Astrocyte (in vitro differentiated cells and primary cell): ENCODE results near the gene CNST. TPM values are rescaled to one million over a fixed set of nuclear protein-coding genes. Genes with fewer than 3 reads are reported as not detected.
A peak's percentile ranks its signal among the peaks of the same experiment; 100 is the strongest.

Source experiments
- DNase-seq: peaks from one replicate; pipeline ENCODE4 v3.0.0-alpha.2; 2010; ENCODE audit warnings: low read depth
- FAIRE-seq: peaks from 2 replicates; lab custom pipeline; 2011; peaks lifted over from hg19 to GRCh38; lab: Jason Lieb, UNC
- H2AFZ ChIP-seq: 2 replicates; pipeline ENCODE4 v1.6.0; 2012; ENCODE audit warnings: low read depth, low read length, inconsistent platforms
- H3K27ac ChIP-seq: 2 replicates; pipeline ENCODE4 v1.5.1; 2011; ENCODE audit warnings: low read depth, low read length, inconsistent platforms
- H3K27me3 ChIP-seq: 2 replicates; pipeline ENCODE4 v1.6.0; 2011; ENCODE audit warnings: low read length, inconsistent platforms; ENCODE audit not compliant: insufficient read depth
- H3K36me3 ChIP-seq: 2 replicates; pipeline ENCODE4 v1.5.1; 2011; ENCODE audit warnings: low read length, inconsistent platforms; ENCODE audit not compliant: insufficient read depth
- H3K4me1 ChIP-seq: 2 replicates; pipeline ENCODE4 v1.5.1; 2011; ENCODE audit warnings: low read length, inconsistent platforms; ENCODE audit not compliant: insufficient read depth
- H3K4me2 ChIP-seq: 2 replicates; pipeline ENCODE4 v1.6.0; 2012; ENCODE audit warnings: low read length, inconsistent platforms
- H3K4me3 ChIP-seq: 2 replicates; pipeline ENCODE4 v1.5.1; 2011; ENCODE audit warnings: low read depth, mild to moderate bottlenecking, low read length, inconsistent platforms; ENCODE audit not compliant: insufficient read depth
- H3K79me2 ChIP-seq: 2 replicates; pipeline ENCODE4 v1.6.0; 2012; ENCODE audit warnings: mild to moderate bottlenecking, low read length, inconsistent platforms; ENCODE audit not compliant: insufficient read depth
- H3K9ac ChIP-seq: 2 replicates; pipeline ENCODE4 v1.6.0; 2012; ENCODE audit warnings: mild to moderate bottlenecking, low read length, inconsistent platforms
- H3K9me3 ChIP-seq: 2 replicates; pipeline ENCODE4 v1.5.1; 2012; ENCODE audit warnings: low read depth, mild to moderate bottlenecking, low read length, inconsistent platforms; ENCODE audit not compliant: insufficient read depth
- H4K20me1 ChIP-seq: 2 replicates; pipeline ENCODE4 v1.6.0; 2012; ENCODE audit warnings: low read length, inconsistent platforms; ENCODE audit not compliant: insufficient read depth
- H3K27ac Mint-ChIP-seq: one replicate; pipeline ENCODE4 v1.8.0; 2021; ENCODE audit warnings: mild to moderate bottlenecking, mixed read lengths; ENCODE audit not compliant: unreplicated experiment
- H3K27me3 Mint-ChIP-seq: one replicate; pipeline ENCODE4 v1.8.0; 2021; ENCODE audit warnings: low read depth, mixed read lengths; ENCODE audit not compliant: unreplicated experiment
- H3K36me3 Mint-ChIP-seq: one replicate; pipeline ENCODE4 v1.8.0; 2021; ENCODE audit warnings: low read depth, mixed read lengths; ENCODE audit not compliant: unreplicated experiment
- H3K4me1 Mint-ChIP-seq: one replicate; pipeline ENCODE4 v1.8.0; 2021; ENCODE audit warnings: low read depth, mixed read lengths; ENCODE audit not compliant: unreplicated experiment
- H3K4me3 Mint-ChIP-seq: one replicate; pipeline ENCODE4 v1.8.0; 2021; ENCODE audit warnings: mild to moderate bottlenecking, moderate library complexity, mixed read lengths; ENCODE audit not compliant: unreplicated experiment
- H3K9me3 Mint-ChIP-seq: one replicate; pipeline ENCODE4 v1.8.0; 2021; ENCODE audit warnings: mild to moderate bottlenecking, mixed read lengths; ENCODE audit not compliant: unreplicated experiment
- CTCF ChIP-seq: IDR thresholded peaks from 2 replicates; pipeline ENCODE4 v1.5.1; 2011; ENCODE audit warnings: low read depth, mild to moderate bottlenecking, inconsistent platforms, low read length, moderate library complexity; ENCODE audit not compliant: insufficient read depth
- EZH2 ChIP-seq: IDR thresholded peaks from 2 replicates; pipeline ENCODE4 v1.6.1; 2012; ENCODE audit warnings: mild to moderate bottlenecking, low read length, inconsistent platforms; ENCODE audit not compliant: insufficient read depth
- total RNA-seq: library from RNA; stranded (reverse); gene quantifications from 2 replicates; pipeline ENCODE4 v1.2.1, GENCODE V29; 2021

The CNST gene
- total RNA-seq, 1 donor from 2014 or later: 19.8 TPM

- TF ChIP-seq CTCF: no peak
- FAIRE-seq (no peak), DNase-seq (no peak)
- peaks cover 5% of the 10 kb centered on the region for H3K4me1 ChIP-seq
- no peak overlapping the region for H3K4me3 Mint-ChIP-seq
- no peaks in the 10 kb centered on the region for H3K27me3 Mint-ChIP-seq
- H3K27me3 ChIP-seq: no peaks in the 10 kb centered on the region
- H3K79me2 ChIP-seq: no peaks in the 10 kb centered on the region
- no peaks in the 10 kb centered on the region for H4K20me1 ChIP-seq
- no peak overlapping the region for H3K4me3 ChIP-seq
- no peaks in the 10 kb centered on the region for H3K36me3 ChIP-seq
- peaks cover 2% of the 10 kb centered on the region for H3K36me3 Mint-ChIP-seq
- peaks cover 4% of the 10 kb centered on the region for H3K4me1 Mint-ChIP-seq
- no peaks in the 10 kb centered on the region for H3K9me3 ChIP-seq
- no peak overlapping the region for H3K27ac ChIP-seq
- H3K27ac Mint-ChIP-seq: no peak overlapping the region
- no peak overlapping the region for H3K9ac ChIP-seq
- H3K4me2 ChIP-seq: no peak overlapping the region
- no peak overlapping the region for H2AFZ ChIP-seq
- H3K9me3 Mint-ChIP-seq: peaks cover 3% of the 10 kb centered on the region
Observed at GRCh38 chr1:246683521-246683920, 117.3 kb downstream of the CNST start.

- no peak overlapping the region for H3K4me3 ChIP-seq
- no peaks in the 10 kb centered on the region for H3K79me2 ChIP-seq
- H3K27me3 Mint-ChIP-seq: no peaks in the 10 kb centered on the region
- H3K36me3 Mint-ChIP-seq: peaks cover 2% of the 10 kb centered on the region
- H3K4me1 Mint-ChIP-seq: peaks cover 4% of the 10 kb centered on the region
- TF ChIP-seq CTCF (no peak), EZH2 (no peak)
- H3K4me1 ChIP-seq: no peaks in the 10 kb centered on the region
- no peaks in the 10 kb centered on the region for H3K27me3 ChIP-seq
- no peak overlapping the region for H3K27ac ChIP-seq
- no peaks in the 10 kb centered on the region for H3K9me3 ChIP-seq
- no peaks in the 10 kb centered on the region for H3K36me3 ChIP-seq
- H3K4me3 Mint-ChIP-seq: no peak overlapping the region
- H3K4me2 ChIP-seq: no peak overlapping the region
- FAIRE-seq (no peak), DNase-seq (no peak)
- H3K9me3 Mint-ChIP-seq: peaks cover 7% of the 10 kb centered on the region
- no peaks in the 10 kb centered on the region for H4K20me1 ChIP-seq
- H3K9ac ChIP-seq: no peak overlapping the region
- no peak overlapping the region for H2AFZ ChIP-seq
- H3K27ac Mint-ChIP-seq: no peak overlapping the region
Observed at GRCh38 chr1:246687002-246687401, 120.7 kb downstream of the CNST start.

DNA sequence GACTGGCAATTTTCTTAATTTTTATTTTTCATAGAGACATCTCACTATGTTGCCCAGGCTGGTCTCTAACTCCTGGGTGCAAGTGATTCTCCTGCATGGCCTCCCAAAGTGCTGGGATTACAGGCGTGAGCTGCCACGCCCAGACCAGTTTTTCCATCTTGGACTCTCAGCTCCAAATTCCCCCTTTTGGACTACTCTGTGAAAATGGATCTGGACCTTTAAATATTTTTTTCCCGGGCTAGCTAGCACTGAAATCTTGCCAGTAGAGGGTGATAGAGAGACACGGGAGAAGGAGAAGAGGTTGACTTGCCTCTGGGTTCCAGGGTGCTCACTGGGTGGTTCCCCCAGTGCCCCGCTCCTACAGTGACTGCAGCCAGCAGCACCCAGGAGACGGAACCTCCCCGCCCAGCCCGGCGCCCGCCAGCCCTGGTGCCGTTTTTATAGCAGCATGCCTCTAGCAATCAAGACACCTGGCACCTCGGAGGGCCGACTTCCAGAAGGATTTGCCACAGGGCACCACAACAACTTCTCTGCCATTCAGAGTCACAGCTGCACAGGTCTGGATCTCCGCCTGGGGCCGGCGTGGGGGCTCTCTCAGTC is 123.3 kb downstream of the CNST start:
- peak overlapping the region; percentile 82 for H3K4me2 ChIP-seq
- H3K27me3 Mint-ChIP-seq: no peaks in the 10 kb centered on the region
- no peaks in the 10 kb centered on the region for H3K4me1 ChIP-seq
- TF ChIP-seq CTCF: peak; percentile 83
- no peak for TF ChIP-seq EZH2
- H3K36me3 ChIP-seq: no peaks in the 10 kb centered on the region
- H2AFZ ChIP-seq: peak overlapping the region; percentile 82
- H4K20me1 ChIP-seq: no peaks in the 10 kb centered on the region
- H3K9me3 ChIP-seq: peaks cover 3% of the 10 kb centered on the region
- no peak overlapping the region for H3K27ac Mint-ChIP-seq
- peak overlapping the region; percentile 47 for H3K9ac ChIP-seq
- no peak overlapping the region for H3K27ac ChIP-seq
- peak overlapping the region; percentile 39 for H3K4me3 ChIP-seq
- H3K27me3 ChIP-seq: no peaks in the 10 kb centered on the region
- H3K9me3 Mint-ChIP-seq: peaks cover 20% of the 10 kb centered on the region
- peaks cover 2% of the 10 kb centered on the region for H3K36me3 Mint-ChIP-seq
- FAIRE-seq (no peak), DNase-seq (peak; percentile 50)
- H3K4me1 Mint-ChIP-seq: no peaks in the 10 kb centered on the region
- H3K79me2 ChIP-seq: no peaks in the 10 kb centered on the region
- no peak overlapping the region for H3K4me3 Mint-ChIP-seq
